Measurements from ENCODE around the gene WDR36.

Gene WDR36

DNA sequence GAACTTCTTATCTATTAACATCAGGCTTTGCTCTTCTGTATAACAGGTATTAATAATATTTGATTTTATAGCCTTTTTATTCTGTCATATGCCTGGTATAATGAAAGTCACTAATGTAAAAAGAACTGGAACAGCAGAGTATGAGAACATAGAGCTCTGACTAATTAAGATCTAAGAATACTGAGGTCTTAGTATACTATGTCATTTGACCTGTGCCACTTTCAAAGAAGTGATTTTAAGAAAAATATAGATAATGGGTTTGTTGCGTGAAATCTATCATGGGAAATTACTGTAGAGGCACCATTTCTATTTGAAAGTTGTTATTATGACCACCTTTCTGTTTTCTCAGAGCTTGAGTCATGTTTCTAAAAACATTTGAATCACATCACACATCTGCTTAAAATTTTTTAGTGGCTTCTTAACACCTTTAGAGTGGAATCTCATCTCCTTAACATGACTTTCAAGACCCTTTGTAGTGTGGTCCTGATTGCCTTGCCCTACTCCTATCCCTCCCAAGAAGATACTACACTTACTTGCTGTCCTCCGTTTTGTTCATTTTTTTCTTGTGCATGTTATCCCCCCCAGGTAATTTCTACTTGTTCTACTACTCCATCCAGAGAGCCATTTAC lies 14.3 kb downstream of the WDR36 start:
- no peak for DNase-seq

- no peak for DNase-seq
These were observed 15.2 kb downstream of the WDR36 start for GRCh38 chr5:111107371-111107770.

- DNase-seq: no peak
These were observed 19.8 kb downstream of the WDR36 start for GRCh38 chr5:111111956-111112355.

GRCh38 chr5:111113678-111114077 lies 21.5 kb downstream of the WDR36 start:
- no peak for DNase-seq

GRCh38 chr5:111115229-111115628 lies 23.1 kb downstream of the WDR36 start:
- no peak for DNase-seq

GRCh38 chr5:111116550-111116949 lies 24.4 kb downstream of the WDR36 start:
- DNase-seq: no peak

- DNase-seq: no peak
These were observed 25.0 kb downstream of the WDR36 start for GRCh38 chr5:111117136-111117535.

DNA sequence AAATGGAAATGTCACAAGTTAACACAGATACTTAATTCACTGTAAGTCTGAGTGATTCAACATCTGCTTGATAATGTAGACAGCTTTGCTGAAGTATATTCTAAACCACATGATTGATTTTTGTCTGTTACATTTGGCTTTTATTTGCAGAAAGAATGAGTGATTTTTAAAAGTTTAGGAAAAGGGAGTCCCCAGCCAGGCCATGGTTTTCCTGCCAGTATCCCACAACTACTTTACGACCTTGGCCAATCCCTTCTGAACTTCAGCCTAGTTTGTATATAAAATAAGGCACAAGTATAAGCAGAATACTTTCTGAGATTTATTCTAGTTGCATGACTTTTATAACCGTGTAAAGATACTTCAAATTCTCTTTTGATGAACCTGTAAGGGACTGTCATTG lies 27.1 kb downstream of the WDR36 start:
- DNase-seq: no peak

DNA sequence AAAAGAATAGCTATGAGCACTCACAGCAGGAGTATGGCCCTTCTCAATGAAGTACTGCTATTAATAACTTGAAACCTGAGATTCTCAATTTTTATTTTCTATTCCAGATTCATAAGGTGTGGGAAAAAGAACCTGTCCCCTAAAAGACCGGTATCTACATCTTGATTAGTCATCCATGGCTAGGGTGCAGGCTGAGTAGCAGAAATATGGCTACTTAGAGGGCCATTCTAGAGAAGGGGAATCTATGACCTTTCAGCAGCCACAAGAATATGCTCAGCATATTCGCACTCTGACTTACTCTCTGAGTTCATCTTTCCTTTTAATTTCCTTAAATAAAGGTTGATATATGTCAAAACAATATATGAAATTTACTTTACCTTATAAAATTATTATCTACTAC lies 27.7 kb downstream of the WDR36 start:
- DNase-seq: no peak

DNA sequence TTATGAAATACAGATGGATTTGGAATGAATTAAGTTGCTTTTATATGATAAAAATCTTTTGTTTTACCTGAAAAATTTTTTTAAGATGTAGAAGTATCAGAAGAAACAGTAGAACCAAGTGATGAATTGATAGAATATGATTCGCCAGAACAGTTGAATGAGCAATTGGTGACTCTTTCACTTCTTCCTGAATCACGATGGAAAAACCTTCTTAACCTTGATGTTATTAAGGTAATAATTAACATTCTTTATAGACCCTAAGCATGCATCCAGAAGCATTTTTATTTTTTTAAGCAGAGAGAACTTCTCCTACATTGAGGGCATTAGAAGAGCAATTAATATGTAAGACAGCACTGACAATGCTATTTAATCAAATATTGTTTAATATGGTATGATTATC lies 28.8 kb downstream of the WDR36 start:
- no peak for DNase-seq

DNA sequence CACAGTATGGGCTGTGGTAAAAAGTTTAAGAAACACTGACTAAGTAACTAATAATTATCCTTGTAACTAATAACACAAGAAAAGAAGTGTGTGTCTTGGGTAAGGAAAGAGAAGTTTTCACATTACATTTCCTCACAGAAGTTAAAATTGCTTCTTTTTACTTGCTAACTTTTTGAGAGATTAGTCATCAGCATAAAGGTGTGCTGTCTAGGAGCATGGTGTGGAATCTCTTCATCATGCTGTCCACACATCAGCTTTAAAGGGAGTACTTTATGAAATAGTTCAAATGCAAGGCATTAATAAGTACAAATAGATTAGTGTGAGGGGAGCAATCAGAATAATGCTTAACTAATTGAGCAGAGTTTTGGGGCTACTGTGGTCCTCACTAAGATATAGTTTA lies 29.8 kb downstream of the WDR36 start:
- DNase-seq: no peak

DNA sequence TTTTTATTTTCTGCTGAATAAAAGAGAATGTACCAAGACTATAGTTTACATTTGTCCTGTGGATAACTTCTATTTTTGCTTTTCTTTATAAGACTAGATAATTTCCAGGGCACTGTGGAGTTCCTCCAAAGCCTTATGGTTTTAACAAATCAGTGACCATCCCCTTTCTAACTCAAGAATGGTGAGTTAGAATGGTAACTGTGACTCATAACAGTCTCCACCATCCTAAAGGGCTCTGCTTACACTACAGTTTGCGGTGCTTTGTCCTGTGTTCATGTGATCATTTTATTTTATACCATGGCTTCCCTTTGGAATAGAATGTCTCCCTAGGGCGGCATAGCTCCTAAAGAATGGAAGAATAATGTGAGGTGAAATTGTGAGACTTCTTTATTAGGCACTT lies 30.2 kb downstream of the WDR36 start:
- no peak for DNase-seq

GRCh38 chr5:111124793-111125192 lies 32.6 kb downstream of the WDR36 start:
- DNase-seq: no peak

DNA sequence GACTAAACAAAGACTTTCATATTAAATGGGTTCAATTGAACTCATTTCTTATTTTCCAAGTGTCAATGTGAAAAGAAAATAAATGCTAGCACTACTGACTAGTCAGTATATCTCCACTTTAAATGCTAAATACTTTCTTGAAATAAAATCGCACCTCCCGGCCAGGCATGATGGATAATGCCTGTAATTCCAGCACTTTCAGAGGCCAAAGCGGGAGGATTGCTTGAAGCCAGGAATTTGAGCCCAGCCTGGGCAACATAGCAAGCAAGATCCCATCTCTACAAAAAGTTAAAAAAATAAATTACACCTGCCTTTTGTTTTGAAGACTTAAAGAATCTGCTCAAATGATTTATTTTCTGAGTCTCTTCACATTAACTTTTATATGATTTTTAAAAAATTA lies 34.7 kb downstream of the WDR36 start:
- DNase-seq: no peak

GRCh38 chr5:111127453-111128195 lies 35.5 kb downstream of the WDR36 start:
- DNase-seq: no peak

- no peak for DNase-seq
These were observed 37.8 kb downstream of the WDR36 start for GRCh38 chr5:111129938-111130337.

DNA sequence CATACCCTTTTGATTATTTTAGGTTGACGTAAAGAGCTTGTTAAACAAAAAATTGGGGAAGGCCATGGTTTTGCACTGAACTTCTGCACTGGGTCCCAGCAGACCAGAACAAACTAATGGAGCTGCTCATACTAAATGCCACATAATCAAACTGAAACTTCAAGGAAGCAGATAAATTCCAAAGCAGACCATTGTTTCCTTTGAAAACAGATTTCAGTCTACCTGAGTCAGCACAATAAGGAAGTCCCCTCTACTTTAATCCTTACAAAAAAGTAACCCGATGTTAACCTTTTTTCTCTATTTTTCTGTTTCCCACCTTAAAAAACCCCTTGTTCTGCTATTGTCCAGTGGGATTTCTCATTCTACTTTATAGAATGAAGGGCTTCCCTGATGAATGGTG lies 39.2 kb downstream of the WDR36 start:
- DNase-seq: no peak

GRCh38 chr5:111132076-111132475 lies 39.9 kb downstream of the WDR36 start:
- DNase-seq: no peak

DNA sequence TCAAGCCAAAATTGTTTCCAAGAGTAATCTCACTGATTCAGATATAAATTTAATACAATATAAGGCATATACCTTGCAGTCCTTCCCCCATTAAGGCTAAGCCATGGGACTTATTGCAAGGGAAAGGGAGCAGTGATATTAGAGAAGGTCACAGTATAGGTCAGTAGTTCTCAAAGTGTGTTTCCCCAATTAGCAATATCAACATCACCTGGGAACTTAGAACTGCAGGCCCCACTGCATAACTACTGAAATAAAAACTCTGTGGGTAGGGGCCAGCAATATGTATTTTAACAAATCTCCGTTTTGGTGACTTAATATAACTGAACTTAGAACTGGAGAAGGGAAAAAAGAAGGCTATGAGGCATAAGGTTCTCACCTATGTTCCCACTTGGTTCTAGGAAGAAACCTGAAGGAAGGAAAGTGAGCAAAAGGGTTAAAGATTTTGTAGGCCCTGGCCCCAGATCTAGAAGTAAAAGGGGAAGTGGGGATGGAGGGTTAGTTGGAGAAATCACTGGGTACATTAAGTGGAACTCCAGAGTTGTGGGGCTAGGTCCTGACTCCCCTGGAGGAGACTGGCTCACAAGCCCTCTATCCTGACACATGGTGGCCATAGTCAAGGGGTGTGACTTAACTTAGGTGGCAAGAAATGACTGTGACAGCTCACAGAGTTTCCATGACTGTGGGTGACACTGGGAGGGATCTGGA lies 40.7 kb downstream of the WDR36 start:
- no peak for DNase-seq

DNA sequence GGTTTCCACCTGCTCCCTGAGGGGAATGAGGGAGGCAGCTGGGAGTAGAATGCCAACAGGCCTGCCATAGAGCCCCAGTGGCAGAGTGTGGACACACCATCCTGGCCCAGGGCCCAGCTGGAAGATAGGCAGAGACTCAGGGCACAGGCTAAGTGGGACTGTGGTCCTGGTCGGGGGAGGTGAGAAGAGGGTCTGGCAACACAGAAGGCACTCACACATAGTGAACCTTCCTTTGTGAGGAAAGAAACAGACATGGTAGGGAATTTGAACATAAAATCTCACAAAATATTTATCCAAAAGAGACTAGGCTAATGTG lies 41.2 kb downstream of the WDR36 start:
- DNase-seq: no peak

- DNase-seq: no peak
These were observed 41.9 kb downstream of the WDR36 start for GRCh38 chr5:111134087-111134486.

DNA sequence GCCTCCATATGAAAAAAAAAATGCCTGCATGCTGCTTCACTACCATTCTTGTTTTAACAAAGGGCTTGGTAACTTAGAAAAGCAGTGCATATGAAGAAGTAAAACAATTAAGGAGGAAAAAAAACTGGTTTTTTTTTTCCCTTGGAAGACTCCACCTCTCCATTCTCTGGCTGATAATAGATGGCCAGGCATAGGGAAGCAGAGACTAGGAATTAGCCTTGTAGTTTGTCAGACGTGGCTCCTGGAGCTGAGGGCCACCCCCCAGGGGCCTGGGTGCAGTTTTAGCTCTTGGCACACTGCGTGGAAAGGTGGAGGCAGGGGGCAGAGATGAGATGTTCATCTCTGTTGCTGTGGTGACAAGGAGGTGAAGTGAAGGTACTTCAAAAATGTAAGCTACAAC lies 42.7 kb downstream of the WDR36 start:
- no peak for DNase-seq

DNA sequence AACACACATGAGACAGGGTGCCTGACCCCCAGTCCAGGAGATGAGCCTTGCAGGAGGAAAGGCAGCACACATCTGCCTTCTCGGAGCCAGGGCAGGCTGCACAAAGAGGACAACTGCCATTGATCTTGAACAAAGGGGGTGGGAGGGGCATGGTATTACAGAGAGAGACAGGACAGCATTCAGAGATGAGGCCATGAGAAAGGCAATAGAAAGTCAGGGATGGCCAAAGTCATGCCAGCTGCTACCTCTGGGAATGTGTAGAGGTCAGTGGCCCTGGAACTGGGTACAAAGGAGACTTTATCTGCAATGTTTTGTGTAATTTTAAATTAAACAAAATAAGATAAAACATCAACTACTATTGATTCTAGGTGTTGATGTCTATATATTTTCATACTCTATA lies 43.2 kb downstream of the WDR36 start:
- no peak for DNase-seq

DNA sequence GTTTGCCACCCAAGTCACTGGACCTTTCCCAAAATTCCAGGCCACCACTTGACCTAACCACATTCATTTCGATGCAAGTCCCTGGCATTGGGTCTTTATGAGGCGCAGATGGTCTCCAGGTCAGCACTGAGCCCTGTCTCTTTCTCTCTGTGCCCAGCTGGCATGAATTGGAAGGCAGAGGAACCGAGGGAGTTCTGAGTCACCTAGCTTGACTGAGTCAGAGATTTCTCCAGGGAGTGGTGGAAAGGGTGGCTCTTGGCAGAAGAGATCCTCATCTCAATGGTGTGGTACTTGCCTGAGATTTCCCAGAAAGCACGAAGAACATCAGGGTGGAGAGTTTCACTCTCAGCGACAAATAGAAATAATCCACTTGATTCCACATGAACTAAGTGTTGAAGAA lies 43.8 kb downstream of the WDR36 start:
- DNase-seq: no peak

DNA sequence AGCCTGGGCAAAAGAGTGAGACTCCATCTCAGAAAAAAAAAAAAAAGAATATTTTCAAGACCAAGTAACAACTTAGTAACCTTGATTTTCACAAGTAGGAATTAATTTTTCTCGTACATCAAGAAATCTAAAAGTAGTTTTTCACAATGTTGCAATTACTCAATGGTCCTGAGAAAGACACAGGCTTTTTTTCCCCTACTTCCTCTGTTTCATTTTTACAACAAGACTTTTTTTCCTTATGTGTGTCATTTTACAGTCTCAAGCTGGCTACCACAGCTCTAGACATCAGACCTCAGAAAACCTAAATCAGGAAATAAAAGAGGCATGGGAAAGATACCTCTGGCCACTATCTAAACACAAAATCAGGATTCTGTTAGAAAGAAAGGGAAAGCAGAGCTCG lies 45.9 kb downstream of the WDR36 start:
- DNase-seq: no peak

All from CD4-positive, alpha-beta T cell treated with Interferon gamma for 1 hour (primary cell).